Measurements from ENCODE around the gene ADARB1.

The ADARB1 gene

GRCh38 chr21:45069711-45070110 is 4.7 kb upstream of the ADARB1 start:
- 84 to 94% methylated on average over 5 of the region's 5 CpGs for WGBS, 2 experiments (ENCODE audit: insufficient coverage in 2 of 2)
- H3K27ac ChIP-seq (ENCODE audit: low read depth, low read length, severe bottlenecking): no peak overlapping the region
- H3K9me3 ChIP-seq (ENCODE audit: control insufficient read depth, low read length): no peaks in the 10 kb centered on the region
- peaks cover 31% of the 10 kb centered on the region for H3K4me1 ChIP-seq (ENCODE audit: control insufficient read depth, insufficient read depth, low read length, poor library complexity, severe bottlenecking)
- H3K36me3 ChIP-seq (ENCODE audit: control insufficient read depth, insufficient read depth, low read length): no peaks in the 10 kb centered on the region
- H3K4me3 ChIP-seq (ENCODE audit: extremely low read depth, insufficient read depth, low read length, poor library complexity, severe bottlenecking): no peak overlapping the region

- Histone ChIP-seq H3K4me3 (ENCODE audit: extremely low read depth, insufficient read depth, low read length, poor library complexity, severe bottlenecking) (no peak overlapping the region), H3K4me1 (ENCODE audit: control insufficient read depth, insufficient read depth, low read length, poor library complexity, severe bottlenecking) (peaks cover 31% of the 10 kb centered on the region), H3K36me3 (ENCODE audit: control insufficient read depth, insufficient read depth, low read length) (no peaks in the 10 kb centered on the region), H3K9me3 (ENCODE audit: control insufficient read depth, low read length) (no peaks in the 10 kb centered on the region), H3K27ac (ENCODE audit: low read depth, low read length, severe bottlenecking) (no peak overlapping the region)
- 91 to 95% methylated on average over 24 of the region's 24 CpGs for WGBS, 2 experiments (ENCODE audit: insufficient coverage in 2 of 2)
Measured at GRCh38 chr21:45071078-45071873, 3.1 kb upstream of the ADARB1 start.

- Histone ChIP-seq H3K4me1 (ENCODE audit: control insufficient read depth, insufficient read depth, low read length, poor library complexity, severe bottlenecking) (peaks cover 31% of the 10 kb centered on the region), H3K27ac (ENCODE audit: low read depth, low read length, severe bottlenecking) (no peak overlapping the region), H3K9me3 (ENCODE audit: control insufficient read depth, low read length) (no peaks in the 10 kb centered on the region), H3K4me3 (ENCODE audit: extremely low read depth, insufficient read depth, low read length, poor library complexity, severe bottlenecking) (no peak overlapping the region), H3K36me3 (ENCODE audit: control insufficient read depth, insufficient read depth, low read length) (no peaks in the 10 kb centered on the region)
- 95 to 96% methylated on average over 31 to 32 of the region's 32 CpGs for WGBS, 2 experiments (ENCODE audit: insufficient coverage in 2 of 2)
Measured at GRCh38 chr21:45071874-45072737, 2.3 kb upstream of the ADARB1 start.

- Histone ChIP-seq H3K9me3 (ENCODE audit: control insufficient read depth, low read length) (no peaks in the 10 kb centered on the region), H3K4me1 (ENCODE audit: control insufficient read depth, insufficient read depth, low read length, poor library complexity, severe bottlenecking) (peaks cover 33% of the 10 kb centered on the region), H3K4me3 (ENCODE audit: extremely low read depth, insufficient read depth, low read length, poor library complexity, severe bottlenecking) (no peak overlapping the region), H3K27ac (ENCODE audit: low read depth, low read length, severe bottlenecking) (no peak overlapping the region), H3K36me3 (ENCODE audit: control insufficient read depth, insufficient read depth, low read length) (no peaks in the 10 kb centered on the region)
- 91 to 92% methylated on average over 26 to 29 of the region's 29 CpGs for WGBS, 2 experiments (ENCODE audit: insufficient coverage in 2 of 2)
Measured at GRCh38 chr21:45072738-45073300, 1.6 kb upstream of the ADARB1 start.

DNA sequence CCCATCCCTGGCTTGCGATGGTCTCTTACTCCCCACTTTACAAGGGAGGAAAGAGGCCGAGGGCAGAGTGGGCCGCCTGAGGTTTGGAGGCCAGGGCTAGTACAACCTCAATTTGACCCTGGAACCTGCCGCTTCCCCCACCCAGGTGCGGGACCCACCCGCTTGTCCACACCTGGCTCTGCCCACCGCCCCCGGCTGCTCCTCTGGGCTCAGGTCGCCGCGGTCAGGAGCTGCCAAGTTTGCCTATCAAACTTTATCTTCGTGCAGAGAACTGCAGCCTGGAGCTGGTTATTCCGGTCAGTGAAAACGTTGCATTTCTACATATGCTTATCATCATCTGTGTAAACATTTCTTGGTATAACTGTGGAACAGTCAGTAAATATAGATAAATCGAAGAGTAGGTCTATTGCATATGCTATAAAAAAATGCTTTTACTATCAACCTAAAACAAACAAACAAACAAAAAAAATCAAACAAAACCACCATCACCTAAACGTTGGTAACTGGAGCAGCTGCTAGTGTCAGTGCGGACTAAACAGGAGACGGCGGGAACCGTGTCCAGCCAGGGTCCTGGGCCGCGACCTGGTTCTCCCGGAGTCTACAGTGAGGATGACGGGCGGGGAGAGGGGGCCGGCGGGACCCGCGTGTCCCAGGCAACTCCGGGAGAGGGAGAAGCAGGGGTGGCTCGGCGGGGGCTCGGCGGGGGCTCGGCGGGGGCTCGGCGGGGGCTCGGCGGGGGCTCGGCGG is 906 bp upstream of the ADARB1 start:
- H3K4me3 ChIP-seq (ENCODE audit: extremely low read depth, insufficient read depth, low read length, poor library complexity, severe bottlenecking): peak overlapping the region; percentile 53
- H3K27ac ChIP-seq (ENCODE audit: low read depth, low read length, severe bottlenecking): no peak overlapping the region
- 51 to 61% methylated on average over 14 to 19 of the region's 42 CpGs for WGBS, 2 experiments (ENCODE audit: insufficient coverage in 2 of 2)

GRCh38 chr21:45074818-45075595 is 627 bp downstream of the ADARB1 start:
- Histone ChIP-seq H3K4me1 (ENCODE audit: control insufficient read depth, insufficient read depth, low read length, poor library complexity, severe bottlenecking) (peaks cover 30% of the 10 kb centered on the region), H3K9me3 (ENCODE audit: control insufficient read depth, low read length) (no peaks in the 10 kb centered on the region), H3K4me3 (ENCODE audit: extremely low read depth, insufficient read depth, low read length, poor library complexity, severe bottlenecking) (peak overlapping the region; percentile 71), H3K27ac (ENCODE audit: low read depth, low read length, severe bottlenecking) (no peak overlapping the region), H3K36me3 (ENCODE audit: control insufficient read depth, insufficient read depth, low read length) (peaks cover 7% of the 10 kb centered on the region)
- 1% methylated on average over 84 to 90 of the region's 98 CpGs for WGBS, 2 experiments (ENCODE audit: insufficient coverage in 2 of 2)

More for the DNA sequence above, 906 bp upstream of the ADARB1 start:
- Histone ChIP-seq H3K36me3 (ENCODE audit: control insufficient read depth, insufficient read depth, low read length) (peaks cover 5% of the 10 kb centered on the region), H3K4me1 (ENCODE audit: control insufficient read depth, insufficient read depth, low read length, poor library complexity, severe bottlenecking) (peaks cover 39% of the 10 kb centered on the region), H3K9me3 (ENCODE audit: control insufficient read depth, low read length) (no peaks in the 10 kb centered on the region)

DNA sequence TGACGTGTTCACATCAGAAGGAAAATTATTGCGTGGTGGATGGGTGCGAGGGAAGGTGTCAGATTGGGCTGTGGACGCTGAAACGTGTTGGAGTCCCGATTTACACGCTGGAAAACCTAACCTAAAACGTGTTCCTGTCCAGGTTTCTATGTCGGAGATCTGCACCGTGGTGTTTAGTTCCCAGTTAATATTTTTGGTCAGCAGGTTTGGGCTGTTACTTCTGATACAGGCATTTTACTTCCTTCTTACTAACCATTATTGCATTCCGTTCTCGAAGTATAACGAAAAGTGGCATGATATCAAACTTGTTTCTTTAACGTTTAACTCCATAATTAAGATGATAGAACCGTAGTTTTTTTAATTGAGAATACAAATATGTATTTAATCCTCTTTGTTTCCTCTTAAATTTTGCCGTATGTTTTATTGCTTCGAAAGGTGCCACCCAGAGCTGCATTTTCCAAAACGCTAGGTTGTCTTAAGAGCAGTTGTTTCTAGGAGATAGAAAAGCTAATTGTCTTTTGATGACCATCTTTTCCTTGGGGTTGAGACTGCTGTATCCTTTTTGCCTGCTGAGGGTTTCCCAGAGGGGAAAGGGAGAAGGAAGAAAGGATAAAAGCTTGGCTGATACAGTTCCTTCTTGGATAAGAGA is 1.3 kb downstream of the ADARB1 start:
- H3K27ac ChIP-seq (ENCODE audit: low read depth, low read length, severe bottlenecking): peak overlapping the region; percentile 3
- 34 to 37% methylated on average over 14 of the region's 18 CpGs for WGBS, 2 experiments (ENCODE audit: insufficient coverage in 2 of 2)
- peaks cover 33% of the 10 kb centered on the region for H3K4me1 ChIP-seq (ENCODE audit: control insufficient read depth, insufficient read depth, low read length, poor library complexity, severe bottlenecking)
- H3K9me3 ChIP-seq (ENCODE audit: control insufficient read depth, low read length): no peaks in the 10 kb centered on the region
- peak overlapping the region; percentile 71 for H3K4me3 ChIP-seq (ENCODE audit: extremely low read depth, insufficient read depth, low read length, poor library complexity, severe bottlenecking)
- peaks cover 7% of the 10 kb centered on the region for H3K36me3 ChIP-seq (ENCODE audit: control insufficient read depth, insufficient read depth, low read length)

DNA sequence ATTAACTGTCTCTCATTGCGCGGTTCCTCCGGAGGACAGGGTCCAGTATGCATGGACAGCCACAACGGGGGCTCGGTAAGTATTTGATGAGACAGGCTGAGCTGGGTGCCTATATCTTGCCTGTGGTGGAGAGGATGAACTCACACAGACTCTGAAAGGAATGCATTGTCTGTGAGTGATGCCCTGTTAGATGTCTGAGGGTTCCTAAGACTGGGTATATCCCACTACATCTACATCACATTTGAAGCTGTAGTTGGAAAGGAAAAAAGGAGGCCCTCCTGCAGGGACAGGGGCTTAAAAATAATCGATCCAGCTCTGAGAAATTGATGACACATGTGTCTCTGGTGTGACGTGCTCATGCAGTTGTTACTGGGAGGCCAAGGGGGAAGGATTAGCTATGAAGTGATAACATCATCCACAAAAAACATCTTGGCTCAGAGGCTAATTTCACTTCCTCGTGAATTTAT is 1.9 kb downstream of the ADARB1 start:
- peak overlapping the region; percentile 3 for H3K27ac ChIP-seq (ENCODE audit: low read depth, low read length, severe bottlenecking)
- peaks cover 7% of the 10 kb centered on the region for H3K36me3 ChIP-seq (ENCODE audit: control insufficient read depth, insufficient read depth, low read length)
- peak overlapping the region; percentile 71 for H3K4me3 ChIP-seq (ENCODE audit: extremely low read depth, insufficient read depth, low read length, poor library complexity, severe bottlenecking)
- H3K4me1 ChIP-seq (ENCODE audit: control insufficient read depth, insufficient read depth, low read length, poor library complexity, severe bottlenecking): peaks cover 38% of the 10 kb centered on the region
- 51 to 55% methylated on average over 5 of the region's 8 CpGs for WGBS, 2 experiments (ENCODE audit: insufficient coverage in 2 of 2)
- no peaks in the 10 kb centered on the region for H3K9me3 ChIP-seq (ENCODE audit: control insufficient read depth, low read length)

DNA sequence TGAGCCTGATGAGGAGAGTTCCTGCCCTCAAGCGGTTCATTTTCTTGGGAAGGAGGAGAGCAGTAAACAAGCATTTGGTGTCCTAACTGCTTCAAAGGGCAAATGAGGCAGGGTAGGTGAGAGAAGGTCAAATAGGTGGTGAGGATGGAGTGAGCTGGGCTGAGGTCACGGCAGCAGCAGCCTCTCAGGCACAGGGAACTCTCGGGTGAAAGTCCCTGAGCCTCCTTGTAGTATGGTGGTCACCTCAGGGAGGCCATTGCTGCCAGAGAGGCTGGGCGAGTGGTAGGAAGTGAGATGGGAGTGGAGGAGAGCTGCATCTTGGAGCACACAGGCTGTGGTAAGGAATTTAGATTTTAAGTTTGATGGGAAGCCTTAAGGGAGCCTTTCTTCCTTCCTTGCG is 4.0 kb downstream of the ADARB1 start:
- Histone ChIP-seq H3K36me3 (ENCODE audit: control insufficient read depth, insufficient read depth, low read length) (peaks cover 28% of the 10 kb centered on the region), H3K4me3 (ENCODE audit: extremely low read depth, insufficient read depth, low read length, poor library complexity, severe bottlenecking) (no peak overlapping the region), H3K9me3 (ENCODE audit: control insufficient read depth, low read length) (no peaks in the 10 kb centered on the region), H3K4me1 (ENCODE audit: control insufficient read depth, insufficient read depth, low read length, poor library complexity, severe bottlenecking) (peaks cover 37% of the 10 kb centered on the region), H3K27ac (ENCODE audit: low read depth, low read length, severe bottlenecking) (no peak overlapping the region)
- 94 to 100% methylated on average over 4 of the region's 5 CpGs for WGBS, 2 experiments (ENCODE audit: insufficient coverage in 2 of 2)

Data from mesodermal cell (in vitro differentiated cells).